Eye (tissue), 1 donor: ENCODE measurements around the gene SBNO2.

Source experiments
- DNase-seq: peaks from one replicate; pipeline ENCODE4 v3.0.0-alpha.2; 2015

SBNO2 gene

DNA sequence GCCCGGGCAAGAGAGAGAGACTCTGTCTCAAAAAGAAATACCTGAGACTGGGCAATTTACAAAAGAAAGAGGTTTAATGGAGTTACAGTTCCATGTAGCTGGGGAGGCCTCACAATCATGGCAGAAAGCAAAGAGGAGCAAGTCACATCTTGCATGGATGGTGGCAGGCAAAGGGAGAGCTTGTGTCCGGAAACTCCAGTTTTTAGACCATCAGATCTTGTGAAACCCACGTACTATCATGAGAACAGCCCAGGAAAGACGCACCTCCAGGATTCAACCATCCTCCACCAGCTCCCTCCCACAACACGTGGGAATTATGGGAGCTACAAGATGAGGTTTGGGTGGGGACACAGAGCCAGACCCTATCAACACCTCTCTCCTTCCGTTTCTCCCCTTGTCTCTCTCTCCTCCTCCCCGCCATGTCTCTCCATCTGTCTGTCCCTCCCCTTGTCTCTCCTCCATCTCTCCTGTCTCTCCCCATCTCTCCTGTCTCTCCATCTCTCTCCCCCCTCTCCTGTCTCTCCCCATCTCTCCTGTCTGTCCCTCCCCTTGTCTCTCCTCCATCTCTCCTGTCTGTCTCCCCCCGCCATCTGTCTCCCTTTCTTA is 88.9 kb downstream of the SBNO2 start:
- DNase-seq = no peak

DNA sequence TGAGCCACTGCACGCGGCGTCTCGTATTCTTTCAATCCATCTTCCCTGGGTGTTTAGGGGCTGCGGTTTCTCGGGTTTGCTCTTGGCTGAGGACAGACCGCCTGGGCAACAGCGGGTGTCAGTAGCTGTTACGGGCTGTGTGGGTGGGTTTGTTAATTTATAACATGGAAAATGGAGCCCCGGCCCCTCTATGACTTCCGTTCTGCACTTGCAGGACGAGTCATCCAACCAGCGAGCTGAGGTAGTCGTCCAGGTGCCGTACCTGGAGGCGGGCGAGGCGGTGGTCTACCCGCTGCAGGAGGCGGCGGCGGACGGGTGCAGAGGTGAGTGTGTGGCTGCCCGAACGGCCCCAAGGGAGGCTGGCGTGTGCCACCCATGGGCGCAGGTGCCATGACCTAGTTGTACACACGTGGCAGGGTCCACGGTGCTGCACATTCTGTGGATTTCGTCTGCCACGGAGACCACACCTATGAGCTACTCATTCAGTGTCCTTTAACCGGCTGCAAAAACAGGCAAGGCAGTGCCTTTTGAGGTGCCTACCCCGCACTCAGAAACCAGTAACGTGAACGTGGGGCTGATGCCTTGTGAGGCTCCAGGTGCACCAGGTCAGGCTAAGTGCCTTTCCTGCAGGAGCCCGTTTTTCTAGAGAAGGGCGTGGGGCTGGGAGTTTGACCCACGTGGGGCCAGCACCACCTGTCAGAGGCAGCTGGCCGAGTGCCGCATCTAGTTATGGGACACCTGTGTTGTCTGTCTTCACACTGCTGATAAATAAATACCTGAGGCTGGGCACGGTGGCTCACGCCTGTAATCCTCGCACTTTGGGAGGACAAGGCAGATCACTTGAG is 89.8 kb downstream of the SBNO2 start:
- DNase-seq = no peak

DNA sequence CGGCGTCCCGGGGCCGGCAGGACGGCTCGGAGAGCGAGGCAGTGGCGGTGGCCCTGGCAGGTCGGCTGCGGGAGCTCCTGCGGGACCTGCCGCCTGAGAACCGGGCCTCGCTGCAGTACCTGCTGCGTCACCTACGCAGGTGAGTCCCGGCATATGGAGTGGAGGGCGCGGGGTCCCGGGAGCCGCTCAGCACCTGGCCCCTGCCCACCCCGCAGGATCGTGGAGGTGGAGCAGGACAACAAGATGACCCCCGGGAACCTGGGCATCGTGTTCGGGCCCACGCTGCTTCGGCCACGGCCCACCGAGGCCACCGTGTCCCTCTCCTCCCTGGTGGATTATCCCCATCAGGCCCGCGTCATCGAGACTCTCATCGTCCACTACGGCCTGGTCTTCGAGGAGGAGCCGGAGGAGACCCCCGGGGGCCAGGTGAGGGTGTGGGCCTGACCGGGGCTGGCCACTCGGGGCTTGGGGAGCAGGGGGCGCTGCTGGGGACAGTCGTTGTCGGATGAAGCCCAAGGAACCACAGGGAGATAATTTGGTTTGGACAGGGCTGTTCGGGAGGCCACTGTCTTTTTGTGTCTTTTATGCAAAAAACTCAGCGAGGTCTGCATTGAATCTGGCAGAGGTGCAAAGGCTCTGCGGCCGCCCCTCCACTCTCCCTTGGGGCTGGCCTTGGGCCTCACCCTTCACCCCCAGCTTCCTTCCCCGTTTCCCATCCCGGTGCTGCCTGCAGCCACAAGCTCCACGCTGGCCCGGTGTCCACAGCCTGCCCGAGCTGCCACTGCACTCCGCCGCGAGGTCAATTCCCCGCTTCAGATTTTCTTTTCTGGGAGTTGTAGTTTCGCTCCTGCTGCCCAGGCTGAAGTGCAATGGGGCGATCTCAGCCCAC is 90.9 kb downstream of the SBNO2 start:
- no peak for DNase-seq

DNA sequence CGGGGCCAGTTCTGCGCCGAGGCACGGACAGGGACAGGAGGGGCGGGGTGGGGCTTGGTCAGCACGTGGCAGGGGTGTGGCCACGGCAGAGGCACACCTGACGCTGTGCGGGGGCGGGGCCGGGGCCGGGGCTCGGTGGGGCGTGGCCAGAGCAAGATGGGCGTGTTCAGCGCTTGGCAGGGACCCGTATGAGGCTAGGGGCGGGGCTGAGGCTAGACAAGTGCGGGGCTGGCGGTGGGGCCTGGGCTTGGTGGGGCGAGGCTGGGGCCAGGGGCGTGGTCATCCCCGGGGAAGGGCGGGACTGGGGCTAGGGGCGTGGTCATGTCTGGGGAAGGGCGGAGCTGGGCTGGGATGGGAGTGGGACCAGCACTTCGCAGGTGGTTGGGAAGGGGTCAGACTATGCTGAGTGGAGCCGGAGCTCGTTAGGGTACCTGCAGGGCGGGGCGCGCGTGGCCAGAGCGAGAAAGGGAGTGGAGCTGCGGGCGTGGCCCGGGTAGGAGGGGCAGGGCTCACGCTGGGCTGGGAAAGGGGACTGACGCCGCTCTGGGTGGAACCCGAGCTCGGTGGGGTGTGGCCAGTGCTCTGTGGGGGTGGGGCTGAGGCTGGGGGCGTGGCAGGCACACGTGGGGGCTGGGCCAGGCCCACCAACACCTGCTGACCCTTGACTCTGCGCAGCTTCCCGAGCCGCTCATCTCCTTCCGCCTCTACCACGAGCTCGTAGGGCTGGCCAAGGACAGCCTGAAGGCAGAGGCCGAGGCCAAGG is 91.7 kb downstream of the SBNO2 start:
- peak; percentile 45 for DNase-seq

DNA sequence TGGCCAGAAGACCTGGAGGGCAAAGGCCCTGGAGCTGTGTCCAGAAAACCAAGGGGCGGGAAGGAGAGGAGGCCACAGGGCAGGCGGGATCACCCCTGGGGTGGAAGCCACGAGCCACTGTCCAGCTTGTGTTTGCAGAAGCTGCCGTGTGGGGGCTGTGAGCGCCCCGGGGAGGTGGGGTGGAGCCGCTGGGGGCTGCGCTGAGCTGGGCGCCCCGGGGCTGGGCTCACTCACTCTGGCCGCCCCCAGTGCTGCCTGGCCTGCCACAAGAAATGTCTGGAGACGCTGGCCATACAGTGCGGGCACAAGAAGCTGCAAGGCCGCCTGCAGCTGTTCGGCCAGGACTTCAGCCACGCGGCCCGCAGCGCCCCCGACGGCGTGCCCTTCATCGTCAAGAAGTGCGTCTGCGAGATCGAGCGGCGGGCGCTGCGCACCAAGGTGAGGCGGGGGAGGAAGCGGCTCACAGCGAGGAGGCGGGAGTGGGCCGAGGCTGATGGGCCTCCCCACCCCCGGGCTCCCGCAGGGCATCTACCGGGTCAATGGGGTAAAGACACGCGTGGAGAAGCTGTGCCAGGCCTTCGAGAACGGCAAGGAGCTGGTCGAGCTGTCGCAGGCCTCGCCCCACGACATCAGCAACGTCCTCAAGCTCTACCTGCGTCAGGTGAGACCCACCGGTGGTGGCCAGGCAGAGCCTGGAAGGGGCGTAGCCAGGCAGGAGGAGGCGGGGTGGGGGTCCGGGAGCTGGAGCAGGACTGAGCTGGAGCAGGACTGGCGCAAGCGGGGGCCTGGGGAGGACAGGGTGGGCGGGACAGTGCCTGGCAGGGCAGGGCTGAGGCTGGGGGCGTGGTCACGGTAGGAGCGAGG is 92.5 kb downstream of the SBNO2 start:
- DNase-seq = no peak

DNA sequence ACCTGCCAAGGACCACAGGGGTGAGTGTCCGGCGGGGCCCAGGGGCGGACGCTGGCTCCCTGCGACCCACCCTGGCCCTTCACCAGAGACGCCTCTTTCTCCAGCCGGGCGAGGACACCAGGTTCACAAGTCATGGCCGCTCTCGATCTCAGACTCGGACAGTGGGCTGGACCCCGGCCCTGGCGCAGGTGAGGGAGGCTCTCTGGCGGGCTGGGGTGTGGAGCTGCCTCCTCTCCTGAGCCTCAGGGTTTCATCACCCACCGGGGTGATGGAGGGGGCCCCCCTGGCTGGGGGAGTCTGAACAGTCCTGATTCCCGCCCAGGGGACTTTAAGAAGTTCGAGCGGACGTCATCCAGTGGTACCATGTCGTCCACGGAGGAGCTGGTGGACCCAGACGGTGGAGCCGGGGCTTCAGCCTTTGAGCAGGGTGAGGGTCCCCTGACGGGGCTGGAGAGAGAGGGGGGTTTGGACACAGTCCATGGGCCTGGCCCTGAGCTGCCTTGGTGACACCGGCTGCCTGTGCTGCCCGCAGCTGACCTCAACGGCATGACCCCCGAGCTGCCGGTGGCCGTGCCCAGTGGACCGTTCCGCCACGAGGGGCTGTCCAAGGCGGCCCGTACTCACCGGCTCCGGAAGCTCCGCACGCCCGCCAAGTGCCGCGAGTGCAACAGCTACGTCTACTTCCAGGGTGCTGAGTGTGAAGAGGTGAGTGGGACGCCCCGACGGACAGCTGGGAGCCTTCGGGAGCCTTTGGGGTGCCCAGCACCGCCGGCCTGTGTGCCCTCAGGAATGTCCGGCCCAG is 93.5 kb downstream of the SBNO2 start:
- DNase-seq = no peak

DNA sequence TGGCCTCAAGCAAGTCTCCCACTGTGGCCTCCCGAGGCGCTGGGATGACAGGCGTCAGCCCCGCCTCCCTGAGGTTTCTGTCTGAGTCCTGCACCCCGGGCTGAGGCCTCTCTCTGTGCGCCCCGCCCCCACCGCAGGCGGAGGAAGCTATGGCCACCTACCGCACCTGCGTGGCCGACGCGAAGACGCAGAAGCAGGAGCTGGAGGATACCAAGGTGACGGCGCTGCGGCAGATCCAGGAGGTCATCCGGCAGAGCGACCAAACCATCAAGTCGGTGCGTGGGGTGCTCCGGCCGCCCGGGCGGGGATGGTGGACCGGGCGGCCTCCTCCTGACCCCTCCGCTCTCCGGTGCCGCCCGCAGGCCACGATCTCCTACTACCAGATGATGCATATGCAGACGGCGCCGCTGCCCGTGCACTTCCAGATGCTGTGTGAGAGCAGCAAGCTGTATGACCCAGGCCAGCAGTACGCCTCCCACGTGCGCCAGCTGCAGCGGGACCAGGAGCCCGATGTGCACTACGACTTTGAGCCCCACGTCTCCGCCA is 94.4 kb downstream of the SBNO2 start:
- no peak for DNase-seq

DNA sequence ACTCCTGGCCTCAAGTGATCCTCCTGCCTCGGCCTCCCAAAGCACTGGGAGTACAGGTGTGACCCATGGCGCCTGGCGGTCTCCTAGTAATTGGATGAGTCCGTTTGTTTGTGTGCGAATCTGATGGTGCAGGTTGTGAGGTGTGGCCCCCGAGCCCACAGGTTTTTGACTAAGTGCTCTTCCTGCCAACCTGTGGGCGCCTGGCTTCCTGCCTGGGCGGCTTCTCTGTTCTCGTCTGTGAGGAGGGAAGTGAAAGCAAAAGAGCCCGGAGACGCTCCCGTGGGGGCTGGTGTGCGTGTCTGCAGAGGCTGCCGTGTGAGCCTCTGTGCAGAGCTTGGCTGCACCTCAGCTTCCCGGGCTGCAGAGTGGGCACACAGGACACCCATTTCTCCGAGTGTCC is 97.1 kb downstream of the SBNO2 start:
- no peak for DNase-seq

DNA sequence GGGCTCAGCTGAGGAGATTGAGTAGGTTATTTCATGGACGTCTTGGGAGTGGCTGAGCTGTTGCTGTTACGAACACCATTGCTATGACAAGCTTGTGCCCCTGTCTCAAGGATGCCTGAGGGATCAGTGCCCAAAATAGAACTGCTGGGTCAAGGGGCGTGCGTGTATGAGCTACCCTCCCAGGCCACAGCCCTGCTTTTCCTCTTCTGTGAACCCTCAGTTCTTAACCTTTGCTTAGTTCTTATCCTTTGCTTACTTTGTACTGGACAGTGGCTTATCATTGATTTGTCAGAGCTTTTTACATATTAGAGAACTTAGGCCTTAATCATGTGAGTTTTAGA is 98.1 kb downstream of the SBNO2 start:
- DNase-seq = no peak

DNA sequence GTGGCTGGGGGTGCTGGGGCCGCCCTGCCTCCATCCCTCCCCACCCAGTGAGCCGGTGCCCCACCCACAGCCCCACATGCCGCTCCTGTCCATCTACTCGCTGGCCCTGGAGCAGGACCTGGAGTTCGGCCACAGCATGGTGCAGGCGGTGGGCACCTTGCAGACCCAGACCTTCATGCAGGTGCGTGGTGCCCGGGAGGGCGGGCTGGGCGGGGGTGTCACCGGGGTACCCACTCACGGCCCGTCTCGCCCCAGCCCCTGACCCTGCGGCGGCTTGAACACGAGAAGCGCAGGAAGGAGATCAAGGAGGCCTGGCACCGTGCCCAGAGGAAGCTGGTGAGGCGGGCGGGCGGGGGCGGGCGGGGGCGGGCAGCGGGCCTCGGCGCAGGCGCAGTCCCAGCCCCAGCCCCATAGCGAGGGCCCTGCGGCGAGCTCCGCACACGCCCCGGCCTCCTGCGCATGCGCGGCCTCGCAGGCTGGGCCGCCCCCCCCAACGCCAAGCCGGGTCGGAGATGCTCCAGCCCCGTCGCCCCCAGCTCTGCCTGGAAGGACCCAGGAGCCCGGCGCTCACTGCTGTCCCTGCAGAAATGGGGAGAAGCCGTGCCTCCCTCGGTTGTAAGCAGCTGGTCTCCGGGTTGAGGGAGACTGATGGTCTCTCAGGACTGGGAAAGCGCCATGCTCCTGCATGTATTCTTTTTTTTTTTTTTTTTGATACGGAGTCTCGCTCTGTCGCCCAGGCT is 99.4 kb downstream of the SBNO2 start:
- DNase-seq = no peak

DNA sequence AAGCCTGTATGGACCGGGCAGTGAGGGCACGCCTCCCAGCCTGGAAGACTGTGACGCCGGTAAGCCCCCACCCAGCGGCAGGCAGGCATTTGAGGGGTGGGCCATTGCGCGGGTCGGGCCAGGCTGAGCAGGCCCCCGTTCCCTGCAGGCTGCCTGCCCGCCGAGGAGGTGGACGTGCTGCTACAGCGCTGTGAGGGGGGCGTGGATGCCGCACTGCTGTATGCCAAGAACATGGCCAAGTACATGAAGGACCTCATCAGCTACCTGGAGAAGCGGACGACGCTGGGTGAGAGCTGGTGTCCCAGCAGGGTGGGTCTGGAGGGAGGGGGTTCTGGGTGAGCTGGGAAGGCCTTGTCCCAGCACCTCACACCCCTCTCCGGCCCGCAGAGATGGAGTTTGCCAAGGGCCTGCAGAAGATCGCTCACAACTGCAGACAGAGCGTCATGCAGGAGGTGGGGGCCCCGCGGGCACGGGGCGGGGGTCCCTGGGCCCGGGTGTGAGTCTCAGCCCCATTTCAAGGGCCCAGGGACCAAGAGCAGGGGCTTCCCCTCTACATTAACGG is 100.0 kb downstream of the SBNO2 start:
- no peak for DNase-seq

DNA sequence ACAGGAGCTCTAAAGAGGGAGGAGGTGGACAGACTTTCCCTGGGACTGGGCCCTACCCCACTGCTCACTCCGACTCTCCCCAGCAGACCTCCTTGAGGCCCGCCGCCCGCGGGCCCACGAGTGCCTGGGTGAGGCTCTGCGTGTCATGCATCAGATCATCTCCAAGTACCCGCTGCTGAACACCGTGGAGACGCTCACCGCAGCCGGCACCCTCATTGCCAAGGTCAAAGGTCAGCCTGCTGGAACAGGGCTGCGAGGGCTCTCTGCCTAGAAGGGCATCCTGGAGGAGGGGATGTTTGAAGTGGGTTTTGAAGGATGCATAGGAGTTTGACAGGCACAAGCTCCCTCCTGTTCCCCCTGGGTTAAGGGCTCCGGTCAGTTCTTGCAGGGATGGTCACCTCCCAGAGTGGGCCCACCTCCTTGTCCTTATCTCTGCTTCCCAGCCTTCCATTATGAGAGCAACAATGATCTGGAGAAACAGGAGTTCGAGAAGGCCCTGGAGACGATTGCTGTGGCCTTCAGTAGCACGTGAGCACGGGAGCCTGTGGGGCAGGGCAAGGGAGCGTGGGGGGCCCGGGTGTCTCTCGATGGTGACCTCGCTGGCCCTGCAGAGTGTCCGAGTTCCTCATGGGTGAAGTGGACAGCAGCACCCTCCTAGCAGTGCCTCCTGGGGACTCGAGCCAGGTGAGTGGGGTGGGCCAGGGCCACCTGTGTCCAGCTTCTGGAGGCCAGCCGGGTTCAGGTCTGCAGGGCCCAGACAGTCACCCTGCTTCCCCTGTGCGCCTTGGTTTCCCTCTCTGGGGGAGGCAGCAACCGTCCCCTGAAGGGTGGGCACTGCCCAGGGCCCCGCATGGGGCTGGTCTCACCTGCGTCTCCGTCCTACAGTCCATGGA is 100.8 kb downstream of the SBNO2 start:
- no peak for DNase-seq

DNA sequence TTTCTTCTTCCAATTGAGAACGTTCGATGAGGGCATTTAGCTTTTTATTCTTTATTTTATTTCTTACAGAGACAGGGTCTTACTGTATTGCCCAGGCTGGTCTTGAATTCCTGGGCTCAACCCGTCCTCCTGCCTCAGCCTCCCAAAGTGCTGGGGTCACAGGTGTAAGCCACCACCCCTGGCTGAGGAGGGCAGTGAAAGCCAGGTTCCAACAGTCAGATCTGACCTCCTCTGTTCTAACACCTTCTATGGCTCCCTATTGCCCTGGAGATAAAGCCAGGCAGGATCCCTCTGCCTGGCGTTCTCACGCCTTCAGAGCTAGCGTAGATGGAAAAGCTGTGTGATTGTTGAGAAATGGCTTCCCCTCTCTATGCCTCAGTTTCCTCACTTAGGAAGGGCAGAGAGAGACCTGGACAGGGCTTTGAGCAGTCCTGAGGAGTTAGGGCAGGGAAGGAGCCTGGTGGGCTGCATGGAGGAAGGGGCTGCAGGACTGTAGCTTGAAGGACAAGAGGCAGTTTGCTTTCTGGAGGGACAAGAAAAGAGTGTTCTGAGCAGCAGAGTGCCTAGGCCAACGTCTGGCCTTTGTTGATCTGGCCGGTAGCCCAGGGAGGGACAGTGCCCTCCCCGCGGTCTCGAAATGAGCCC is 101.6 kb downstream of the SBNO2 start:
- no peak for DNase-seq

DNA sequence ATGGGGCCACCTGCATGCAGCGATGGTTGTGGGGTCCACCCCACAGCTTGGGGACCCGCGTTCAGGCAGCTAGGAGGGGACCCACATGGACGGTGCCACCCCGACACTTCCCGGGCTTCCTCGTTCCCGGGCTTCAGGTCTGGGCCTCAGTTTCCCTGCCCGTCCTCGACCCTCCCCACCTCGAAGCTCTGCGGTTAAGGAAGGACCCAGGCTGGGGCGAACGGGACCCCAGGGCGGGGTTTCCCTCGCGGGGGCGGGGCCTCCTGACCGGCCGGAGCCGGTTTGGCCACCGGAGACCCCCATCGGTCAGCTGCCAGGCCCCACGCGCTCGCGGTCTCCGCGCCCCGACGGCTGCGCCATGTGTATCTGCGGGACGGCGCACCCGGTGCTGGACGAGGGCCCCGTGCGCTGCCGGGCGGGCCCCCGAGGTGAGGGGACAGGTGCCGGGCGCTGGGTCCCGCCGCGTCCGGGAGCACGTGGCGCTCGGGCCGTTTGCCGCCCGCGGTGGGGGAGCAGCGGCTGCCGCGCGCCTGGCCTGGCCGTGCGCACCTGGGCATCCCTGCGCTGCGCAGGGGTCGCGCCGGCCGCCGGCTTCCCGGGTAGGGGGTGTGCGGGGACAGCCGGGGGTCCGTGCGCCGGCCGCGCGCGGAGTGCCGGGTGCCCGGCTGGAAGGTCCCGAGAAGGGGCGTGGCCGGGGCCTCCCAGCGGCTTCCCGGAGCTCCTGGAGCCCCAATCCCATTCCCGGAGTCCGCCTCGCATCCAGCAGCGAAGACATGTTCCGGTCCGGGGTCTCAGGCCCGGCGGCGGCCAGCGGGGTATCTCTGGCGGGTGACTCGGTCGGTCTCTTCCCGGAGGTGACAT is 102.9 kb downstream of the SBNO2 start:
- DNase-seq = no peak

DNA sequence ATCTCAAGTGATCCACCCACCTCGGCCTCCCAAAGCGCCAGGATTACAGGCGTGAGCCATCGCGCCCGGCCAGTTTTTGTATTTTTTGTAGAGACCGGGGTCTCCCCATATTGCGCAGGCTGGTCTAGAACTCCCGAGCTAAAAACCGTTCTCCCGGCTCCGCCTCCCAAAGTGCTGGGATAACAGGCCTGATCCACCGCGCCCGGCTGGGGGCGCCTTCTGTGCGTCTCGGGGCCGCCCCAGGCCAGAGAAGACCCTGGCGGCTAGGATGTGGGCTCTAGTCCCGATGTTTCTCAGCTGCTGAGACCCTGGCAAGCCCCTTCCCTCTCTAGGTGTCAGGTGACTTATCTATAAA is 103.5 kb downstream of the SBNO2 start:
- no peak for DNase-seq

DNA sequence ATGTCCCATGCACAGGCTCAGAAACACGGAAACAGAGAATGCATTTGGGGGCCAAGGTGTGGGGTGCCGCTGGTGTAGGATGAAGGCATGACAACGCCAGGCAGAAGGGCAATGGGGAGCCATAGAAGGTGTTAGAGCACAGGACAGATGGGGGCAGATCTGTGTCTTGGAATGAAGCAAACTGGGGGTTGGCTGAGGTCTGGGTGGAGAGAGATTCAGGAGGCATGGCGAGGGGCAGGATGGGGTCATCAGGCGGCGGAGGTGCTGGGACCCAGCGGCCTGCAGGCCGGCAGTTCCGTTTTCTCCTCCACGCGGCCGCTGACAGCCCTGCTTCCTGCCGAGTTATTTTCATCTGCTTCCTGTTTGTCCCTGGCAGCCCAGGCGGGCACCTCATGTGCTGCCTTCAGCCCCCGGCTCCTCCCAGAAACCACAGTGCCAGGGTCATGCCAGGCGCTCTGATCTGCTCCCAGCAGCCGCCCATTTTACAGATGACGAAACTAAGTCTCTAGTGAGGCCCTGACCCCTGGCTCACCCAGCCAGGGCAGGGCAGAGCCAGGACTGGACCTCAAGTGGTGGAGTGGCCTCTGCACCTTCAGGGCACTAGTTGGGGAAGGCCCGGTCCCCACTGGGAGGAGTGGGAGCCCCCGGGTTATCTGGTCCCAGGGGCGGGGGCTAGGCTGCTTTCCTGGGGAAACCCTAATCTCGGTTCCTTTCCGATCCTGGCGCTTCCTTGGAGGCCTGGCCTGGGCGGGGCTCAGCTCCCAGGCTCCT is 104.9 kb downstream of the SBNO2 start:
- DNase-seq = no peak
